ENCODE measurements around the gene EIF2S2.

Gene EIF2S2

GRCh38 chr20:34061695-34062094 is 50.3 kb downstream of the EIF2S2 start:
- DNase-seq, result no peak

GRCh38 chr20:34060970-34061369 is 51.1 kb downstream of the EIF2S2 start:
- DNase-seq, result no peak

GRCh38 chr20:34058831-34059230 is 53.2 kb downstream of the EIF2S2 start:
- DNase-seq, result no peak

DNA sequence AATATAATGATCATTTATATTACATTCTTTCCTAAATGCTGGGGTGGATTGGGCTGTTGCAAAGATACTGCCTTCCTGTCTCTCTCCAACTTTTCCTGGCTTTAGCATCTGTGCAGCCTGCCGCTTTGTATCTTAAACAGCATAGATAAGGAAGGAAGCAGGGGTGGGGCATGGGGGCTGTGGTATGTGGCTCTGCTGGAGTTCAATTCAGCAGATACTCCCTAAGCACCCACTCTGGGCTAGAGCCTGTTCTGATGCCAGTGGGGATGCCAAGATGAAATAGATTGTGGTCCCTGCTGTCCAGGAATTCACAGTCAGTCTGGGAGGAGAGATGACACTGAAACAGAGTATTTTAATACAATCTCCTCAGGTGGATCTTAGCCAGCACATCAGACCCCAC is 56.8 kb downstream of the EIF2S2 start:
- DNase-seq, result no peak

- no peak for DNase-seq
Observed at GRCh38 chr20:34052414-34052813, 59.6 kb downstream of the EIF2S2 start.

DNA sequence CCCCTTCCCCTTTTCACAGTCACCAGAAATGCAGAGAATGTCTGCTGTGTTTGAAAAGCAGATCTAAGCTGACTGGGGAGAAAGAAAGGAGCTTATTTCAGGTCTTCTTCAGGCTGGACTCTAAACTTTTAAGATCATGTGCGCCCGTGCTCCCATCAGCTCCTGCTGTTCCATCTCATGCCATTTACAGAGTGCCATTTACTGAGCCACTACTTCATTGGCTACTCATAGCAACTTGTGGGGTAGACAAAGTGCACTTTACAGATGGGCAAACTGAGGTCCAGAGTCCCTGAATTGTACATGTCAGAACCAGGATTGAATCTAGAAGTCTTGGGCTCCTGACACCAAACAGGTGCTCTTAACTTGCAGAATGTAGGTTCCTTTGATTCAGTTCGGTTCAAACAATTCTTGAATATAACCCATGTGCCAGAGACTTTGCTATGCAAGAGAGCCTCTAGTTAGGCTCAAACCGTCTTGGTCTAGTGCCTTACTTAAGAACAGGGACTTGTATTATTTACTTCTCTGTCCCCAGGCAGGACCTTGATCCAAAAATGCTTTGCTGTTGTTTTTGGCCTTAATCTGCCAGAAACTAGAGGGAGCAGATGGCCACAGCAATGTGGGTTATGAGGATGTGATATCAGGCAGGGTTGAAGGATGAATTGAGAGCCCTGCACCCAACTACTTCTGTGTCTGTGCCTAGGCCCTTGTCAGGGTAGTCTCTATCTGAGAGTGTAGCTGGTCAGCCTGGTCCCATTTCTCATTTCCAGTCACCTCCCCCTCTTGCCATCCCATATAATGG is 61.9 kb downstream of the EIF2S2 start:
- no peak for DNase-seq

GRCh38 chr20:34049389-34049788 is 62.7 kb downstream of the EIF2S2 start:
- DNase-seq, result no peak

DNA sequence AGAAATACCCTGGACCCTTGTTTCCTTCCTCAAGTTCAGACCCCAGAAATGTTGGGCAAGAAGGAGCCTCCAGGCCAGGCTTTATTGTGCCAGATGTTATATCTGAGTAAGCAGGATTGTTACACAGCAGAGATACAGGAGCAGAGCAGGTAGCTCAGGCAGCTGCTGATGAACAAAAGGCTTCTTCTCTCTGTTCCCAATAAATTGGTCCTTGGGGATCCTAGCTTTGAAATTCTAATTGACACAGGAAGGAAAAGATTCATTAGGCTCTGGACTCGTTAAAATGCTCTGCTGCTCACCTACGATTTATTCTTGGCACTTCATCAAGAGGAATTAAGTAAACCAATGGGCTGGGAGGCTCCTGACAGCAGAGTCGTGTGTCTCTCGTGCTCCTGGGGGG is 64.1 kb downstream of the EIF2S2 start:
- no peak for DNase-seq

DNA sequence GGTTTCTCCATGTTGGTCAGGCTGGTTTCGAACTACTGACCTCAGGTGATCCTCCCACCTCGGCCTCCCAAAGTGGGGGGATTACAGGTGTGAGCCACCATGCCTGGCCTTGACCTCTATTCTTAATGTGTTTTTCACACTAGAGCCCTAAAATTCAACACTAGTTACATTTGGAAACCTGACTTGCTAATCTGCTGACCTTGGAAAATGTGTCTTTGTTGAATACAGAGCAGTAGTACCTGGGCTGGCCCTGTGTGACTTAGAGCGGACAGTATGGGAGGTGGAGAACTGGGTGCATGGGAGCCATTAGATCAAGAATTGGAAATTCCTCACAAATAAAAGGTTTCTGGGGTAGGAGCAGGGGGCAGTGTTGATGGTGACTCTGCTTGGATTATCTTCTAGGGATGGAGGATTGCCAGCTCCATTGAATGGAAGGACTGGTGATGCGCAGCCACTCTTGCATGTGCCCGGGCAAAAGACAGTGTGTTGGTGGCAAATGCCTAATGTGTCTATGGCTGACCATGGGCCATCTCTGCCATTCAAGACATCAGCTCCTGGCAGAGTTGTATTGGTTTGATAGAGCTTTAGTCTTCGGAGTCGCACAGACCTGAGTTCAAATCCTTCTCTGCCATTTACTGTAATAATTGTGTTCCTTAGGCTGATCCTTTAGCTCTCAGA is 64.9 kb downstream of the EIF2S2 start:
- DNase-seq, result no peak

- no peak for DNase-seq
Observed at GRCh38 chr20:34045930-34046725, 65.9 kb downstream of the EIF2S2 start.

- no peak for DNase-seq
Observed at GRCh38 chr20:34045294-34045693, 66.7 kb downstream of the EIF2S2 start.

DNA sequence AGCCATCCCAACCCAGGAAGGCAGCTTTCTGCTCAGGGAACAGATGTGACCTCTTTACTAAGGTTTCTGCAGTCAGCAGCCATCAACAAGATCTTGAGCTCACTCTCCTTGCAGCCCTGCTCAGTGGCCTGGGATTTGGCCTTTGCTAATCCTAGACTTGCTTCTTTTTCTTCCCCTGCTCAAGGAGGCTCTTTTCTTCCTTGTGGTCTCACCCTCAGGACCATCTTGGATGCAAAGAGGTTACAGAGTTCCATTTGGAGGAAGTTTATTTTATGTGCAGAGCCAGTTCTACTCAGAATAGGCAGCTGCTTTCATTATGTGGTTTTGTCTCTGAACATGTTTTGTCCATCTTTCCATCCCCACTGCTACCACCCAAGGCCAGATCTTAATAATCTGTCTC is 69.0 kb downstream of the EIF2S2 start:
- DNase-seq, result no peak

DNA sequence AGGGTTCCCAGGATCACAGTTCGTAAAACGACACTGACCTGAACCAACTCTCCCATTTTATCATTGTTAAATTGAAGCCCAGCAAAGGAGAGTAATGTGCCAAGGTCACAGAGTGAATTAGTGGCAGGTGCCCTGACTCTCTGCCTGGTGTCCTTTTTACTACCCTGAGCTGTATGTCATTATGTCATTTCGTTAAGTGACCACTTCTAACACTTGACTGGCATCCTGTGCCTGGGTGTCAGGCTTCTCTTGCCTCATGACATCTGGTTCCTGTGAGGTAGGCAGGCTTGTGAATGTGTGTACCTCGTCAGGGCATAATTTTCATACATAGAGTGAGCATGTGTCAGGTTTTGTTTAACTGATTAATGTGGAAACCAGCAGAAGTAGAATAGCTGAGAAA is 69.8 kb downstream of the EIF2S2 start:
- no peak for DNase-seq

DNA sequence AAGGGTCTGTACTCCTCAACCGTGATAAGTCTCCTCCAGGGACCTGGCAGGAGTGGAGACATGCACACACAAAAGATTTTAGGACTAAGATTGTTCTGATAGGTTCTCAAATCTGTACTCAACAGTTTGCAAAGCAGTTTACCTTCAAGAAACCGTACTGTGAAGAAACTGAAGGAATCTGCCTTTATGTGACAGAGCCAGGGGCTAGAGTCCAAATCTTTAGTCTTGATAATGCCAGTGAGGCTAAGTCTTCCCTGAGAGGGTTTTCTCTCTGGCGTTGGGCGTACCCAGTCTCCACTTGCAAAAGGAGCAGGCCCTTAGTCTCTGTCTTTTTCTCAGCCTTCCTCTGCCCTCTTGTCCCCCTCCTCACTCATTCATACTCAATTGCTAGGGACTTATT is 70.8 kb downstream of the EIF2S2 start:
- no peak for DNase-seq

DNA sequence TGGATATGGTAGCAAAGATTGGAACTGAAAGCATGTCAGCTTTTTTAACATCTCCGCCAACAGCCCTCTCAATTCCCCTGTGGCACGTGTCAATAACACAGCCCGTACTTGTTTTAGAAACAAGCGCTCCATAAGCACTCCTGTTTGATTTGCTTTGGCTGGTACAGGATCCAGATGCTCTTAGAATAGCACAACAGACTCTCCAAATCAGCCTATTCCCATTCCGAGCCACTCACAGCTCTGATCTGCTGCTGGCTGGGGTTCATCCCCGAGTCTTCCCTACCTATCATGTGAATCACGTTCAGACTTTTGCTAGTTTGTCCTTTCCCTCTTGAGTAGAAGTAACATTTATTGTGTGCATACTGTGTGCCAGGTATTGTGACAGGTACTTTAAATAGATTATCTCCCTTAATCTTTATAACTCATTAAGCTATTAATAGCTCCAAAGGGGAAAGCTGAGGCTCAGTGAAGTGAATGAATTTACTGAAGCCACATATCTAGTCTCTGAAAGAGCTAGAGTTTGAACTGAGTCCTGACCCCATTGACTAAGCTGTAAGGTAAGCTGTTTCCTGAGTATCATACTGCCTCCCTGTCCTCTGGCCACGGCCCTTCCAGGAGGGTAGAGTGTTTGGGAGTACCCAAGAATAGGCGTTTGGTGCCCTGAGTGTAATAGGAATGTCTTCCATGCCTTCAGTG is 71.6 kb downstream of the EIF2S2 start:
- no peak for DNase-seq

Data from effector CD8-positive, alpha-beta T cell (primary cell).